ENCODE measurements around the gene GBP1.

DNA sequence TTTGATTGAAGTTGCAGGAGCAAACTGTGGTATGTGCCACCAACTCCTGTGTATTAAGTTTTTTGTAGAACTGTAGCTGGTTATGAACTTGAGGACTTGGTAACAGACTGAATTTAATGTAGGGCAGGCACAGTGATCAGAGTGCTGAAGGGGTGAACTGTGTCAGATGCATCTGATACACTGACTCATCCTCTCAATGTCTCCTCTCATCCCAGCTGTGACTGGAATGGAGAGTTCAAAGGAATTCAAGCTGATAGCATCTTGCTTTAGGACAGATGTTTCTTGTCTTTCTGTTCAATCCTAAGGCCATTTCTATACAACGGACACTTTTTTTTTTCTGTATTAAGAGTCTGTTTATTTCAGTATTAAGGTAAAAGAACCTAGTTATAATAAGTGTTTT, 25.0 kb upstream of the GBP1 start:
- TF ChIP-seq TAF1 (IDR thresholded peaks at IDR 0.05; ENCODE audit: borderline replicate concordance, insufficient read depth, low read length) (no peak), POLR2AphosphoS5 (IDR thresholded peaks at IDR 0.05; ENCODE audit: low read depth, low read length) (no peak), FOXP2 (optimal IDR thresholded peaks at IDR 0.05; ENCODE audit: borderline replicate concordance, extremely low read depth, extremely low read length, insufficient read depth) (no peak)
- TF ChIP-seq, protein P1, sequence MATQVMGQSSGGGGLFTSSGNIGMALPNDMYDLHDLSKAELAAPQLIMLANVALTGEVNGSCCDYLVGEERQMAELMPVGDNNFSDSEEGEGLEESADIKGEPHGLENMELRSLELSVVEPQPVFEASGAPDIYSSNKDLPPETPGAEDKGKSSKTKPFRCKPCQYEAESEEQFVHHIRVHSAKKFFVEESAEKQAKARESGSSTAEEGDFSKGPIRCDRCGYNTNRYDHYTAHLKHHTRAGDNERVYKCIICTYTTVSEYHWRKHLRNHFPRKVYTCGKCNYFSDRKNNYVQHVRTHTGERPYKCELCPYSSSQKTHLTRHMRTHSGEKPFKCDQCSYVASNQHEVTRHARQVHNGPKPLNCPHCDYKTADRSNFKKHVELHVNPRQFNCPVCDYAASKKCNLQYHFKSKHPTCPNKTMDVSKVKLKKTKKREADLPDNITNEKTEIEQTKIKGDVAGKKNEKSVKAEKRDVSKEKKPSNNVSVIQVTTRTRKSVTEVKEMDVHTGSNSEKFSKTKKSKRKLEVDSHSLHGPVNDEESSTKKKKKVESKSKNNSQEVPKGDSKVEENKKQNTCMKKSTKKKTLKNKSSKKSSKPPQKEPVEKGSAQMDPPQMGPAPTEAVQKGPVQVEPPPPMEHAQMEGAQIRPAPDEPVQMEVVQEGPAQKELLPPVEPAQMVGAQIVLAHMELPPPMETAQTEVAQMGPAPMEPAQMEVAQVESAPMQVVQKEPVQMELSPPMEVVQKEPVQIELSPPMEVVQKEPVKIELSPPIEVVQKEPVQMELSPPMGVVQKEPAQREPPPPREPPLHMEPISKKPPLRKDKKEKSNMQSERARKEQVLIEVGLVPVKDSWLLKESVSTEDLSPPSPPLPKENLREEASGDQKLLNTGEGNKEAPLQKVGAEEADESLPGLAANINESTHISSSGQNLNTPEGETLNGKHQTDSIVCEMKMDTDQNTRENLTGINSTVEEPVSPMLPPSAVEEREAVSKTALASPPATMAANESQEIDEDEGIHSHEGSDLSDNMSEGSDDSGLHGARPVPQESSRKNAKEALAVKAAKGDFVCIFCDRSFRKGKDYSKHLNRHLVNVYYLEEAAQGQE (IDR thresholded peaks at IDR 0.05; ENCODE audit: insufficient read depth in 1 of 2, low read depth in 2 of 2, low read length in 2 of 2) = no peak

All from PFSK-1 (cell line).